PC-3 (cell line): ENCODE results near the gene UBC. TPM values are rescaled to one million over a fixed set of nuclear protein-coding genes. Genes with fewer than 3 reads are reported as not detected.

Experiments used
- ATAC-seq: fragments of 200-7000 bp; cut with Tn5 transposase; 2 replicates; pipeline ENCODE4 v1.9.1; 2020; ENCODE audit warnings: mild to moderate bottlenecking, moderate library complexity
- BruUV-seq: library from RNA; stranded (reverse); fragments of 400-500 nt; replicated peaks from 2 replicates; lab custom pipeline; 2021; lab: Mats Ljungman, UMichigan
- CTCF ChIA-PET: fragments of 300-600 bp; sonication (Branson Sonifier 250); formaldehyde crosslinking; loops from one replicate; lab custom pipeline; 2022; ENCODE audit warnings: antibody characterized with exemption; lab: Charles Lee
- POLR2A ChIA-PET: fragments of 300-600 bp; sonication (Branson Sonifier 250); formaldehyde crosslinking; loops from one replicate; lab custom pipeline; 2022; ENCODE audit warnings: antibody characterized with exemption; ENCODE audit not compliant: unreplicated experiment; lab: Charles Lee
- DNase-seq: peaks from one replicate; pipeline ENCODE4 v3.0.0-alpha.2; 2015
- H2AFZ ChIP-seq: fragments of 300-600 bp; sonication (generic); 2 replicates; pipeline ENCODE4 v1.6.0; 2016; ENCODE audit warnings: antibody characterized with exemption, low read length
- H3F3A ChIP-seq: fragments of 300-600 bp; sonication (generic); one replicate; pipeline ENCODE4 v1.6.0; 2017; ENCODE audit warnings: antibody characterized with exemption, low read length, control low read depth, mild to moderate bottlenecking; ENCODE audit not compliant: unreplicated experiment
- H3K27ac ChIP-seq: fragments of 300-600 bp; sonication (generic); 2 replicates; pipeline ENCODE4 v1.5.1; 2016; ENCODE audit warnings: mild to moderate bottlenecking, low read length
- H3K27me3 ChIP-seq: fragments of 300-600 bp; sonication (generic); 2 replicates; pipeline ENCODE4 v1.6.1; 2016; ENCODE audit warnings: low read length, mixed read lengths
- H3K36me3 ChIP-seq: fragments of 300-600 bp; sonication (generic); 2 replicates; pipeline ENCODE4 v1.6.1; 2016; ENCODE audit warnings: low read depth, mixed run types, low read length, mixed read lengths
- H3K4me1 ChIP-seq: fragments of 300-600 bp; sonication (generic); 2 replicates; pipeline ENCODE4 v1.5.1; 2016; ENCODE audit warnings: low read length; ENCODE audit not compliant: insufficient read depth
- H3K4me2 ChIP-seq: fragments of 300-600 bp; sonication (generic); 2 replicates; pipeline ENCODE4 v1.6.0; 2016; ENCODE audit warnings: low read length
- H3K4me3 ChIP-seq: fragments of 300-600 bp; sonication (generic); 2 replicates; pipeline ENCODE4 v1.5.1; 2016; ENCODE audit warnings: mild to moderate bottlenecking, low read length, mixed read lengths
- H3K79me2 ChIP-seq: fragments of 300-600 bp; sonication (generic); 2 replicates; pipeline ENCODE4 v1.6.1; 2017; ENCODE audit warnings: low read length, mixed read lengths
- H3K9ac ChIP-seq: fragments of 300-600 bp; sonication (generic); 2 replicates; pipeline ENCODE4 v1.6.0; 2016; ENCODE audit warnings: mild to moderate bottlenecking, low read length
- H3K9me2 ChIP-seq: fragments of 300-600 bp; sonication (generic); replicated peaks from 2 replicates; pipeline ENCODE4 v1.6.1; 2016; ENCODE audit warnings: mixed run types, low read length, mixed read lengths
- H3K9me3 ChIP-seq: fragments of 300-600 bp; sonication (generic); 2 replicates; pipeline ENCODE4 v1.6.1; 2016; ENCODE audit warnings: low read length, mixed read lengths
- H4K20me1 ChIP-seq: fragments of 300-600 bp; sonication (generic); 2 replicates; pipeline ENCODE4 v1.6.1; 2016; ENCODE audit warnings: low read length, mixed read lengths
- CTCF ChIP-seq: fragments of 300-600 bp; sonication (generic); conservative IDR thresholded peaks from 2 replicates; pipeline ENCODE4 v1.5.1; 2017; ENCODE audit warnings: antibody characterized with exemption, low read depth, mild to moderate bottlenecking, low read length
- EZH2 ChIP-seq: fragments of 300-600 bp; sonication (generic); IDR thresholded peaks from one replicate; pipeline ENCODE4 v1.6.1; 2017; ENCODE audit warnings: antibody characterized with exemption, mild to moderate bottlenecking, low read length; ENCODE audit not compliant: unreplicated experiment
- EZH2phosphoT487 ChIP-seq: fragments of 300-600 bp; sonication (generic); IDR thresholded peaks from 2 replicates; pipeline ENCODE4 v1.6.1; 2018; ENCODE audit warnings: mild to moderate bottlenecking, antibody characterized with exemption, low read length, borderline replicate concordance
- intact Hi-C: fragments of 100-400 bp; cut with micrococcal nuclease; formaldehyde crosslinking; loops from 2 replicates; pipeline ENCODE4 v1.9.0; 2023
- total RNA-seq: library from RNA; depleted of rRNA; stranded (reverse); fragments of >200 nt; gene quantifications from 2 replicates; pipeline ENCODE4 v1.2.3, GENCODE V29; 2014

UBC gene
- total RNA-seq, 1 experiment from 2014 or later = 1,587 TPM

- Histone ChIP-seq H3K9me2 (no peaks in the 10 kb centered on the region), H3K4me1 (no peaks in the 10 kb centered on the region), H3K79me2 (no peaks in the 10 kb centered on the region), H3K9me3 (no peaks in the 10 kb centered on the region), H3K9ac (no peak overlapping the region), H3K27me3 (no peaks in the 10 kb centered on the region), H3K4me2 (no peak overlapping the region), H4K20me1 (no peaks in the 10 kb centered on the region), H3F3A (no peaks in the 10 kb centered on the region), H3K27ac (no peak overlapping the region), H3K36me3 (peaks cover 59% of the 10 kb centered on the region), H3K4me3 (no peak overlapping the region), H2AFZ (no peak overlapping the region)
- ChIA-PET POLR2A (no interaction called here), CTCF (interaction anchor here (1.2 kb wide), 1 partner anchor 21 kb away, joined by 4 read pairs; no protein-coding TSS in a partner anchor)
- no TSS peak for BruUV-seq
- intact Hi-C loops = no loop called here
- ATAC-seq (no peak), DNase-seq (no peak)
- TF ChIP-seq EZH2 (no peak), CTCF (no peak), EZH2phosphoT487 (no peak)
Observed at GRCh38 chr12:124961055-124961454, 46.6 kb upstream of the UBC start.

- no peaks in the 10 kb centered on the region for H3K9me2 ChIP-seq
- DNase-seq (no peak), ATAC-seq (no peak)
- H3K9me3 ChIP-seq = no peaks in the 10 kb centered on the region
- no peak overlapping the region for H3K4me2 ChIP-seq
- H3K27ac ChIP-seq = no peak overlapping the region
- no peak overlapping the region for H2AFZ ChIP-seq
- no peak overlapping the region for H3K4me3 ChIP-seq
- no peaks in the 10 kb centered on the region for H3K27me3 ChIP-seq
- BruUV-seq = no TSS peak
- peaks cover 57% of the 10 kb centered on the region for H3K36me3 ChIP-seq
- TF ChIP-seq EZH2phosphoT487 (no peak), EZH2 (no peak), CTCF (no peak)
- H3K4me1 ChIP-seq = no peaks in the 10 kb centered on the region
- no peaks in the 10 kb centered on the region for H3K79me2 ChIP-seq
- no peak overlapping the region for H3K9ac ChIP-seq
- POLR2A ChIA-PET = no interaction called here
- CTCF ChIA-PET = no interaction called here
- intact Hi-C loops = no loop called here
- no peaks in the 10 kb centered on the region for H4K20me1 ChIP-seq
- H3F3A ChIP-seq = no peaks in the 10 kb centered on the region
Observed at GRCh38 chr12:124956571-124956970, 42.1 kb upstream of the UBC start.

- TF ChIP-seq EZH2 = no peak
- no peak for TF ChIP-seq CTCF
- TF ChIP-seq EZH2phosphoT487 = no peak
- Histone ChIP-seq H3K27ac (no peak overlapping the region), H2AFZ (no peak overlapping the region), H3K4me2 (no peak overlapping the region), H3K79me2 (no peaks in the 10 kb centered on the region), H3K9ac (no peak overlapping the region), H4K20me1 (no peaks in the 10 kb centered on the region), H3K4me1 (no peaks in the 10 kb centered on the region), H3K9me3 (no peaks in the 10 kb centered on the region), H3F3A (no peaks in the 10 kb centered on the region), H3K36me3 (peaks cover 55% of the 10 kb centered on the region), H3K9me2 (no peaks in the 10 kb centered on the region), H3K27me3 (no peaks in the 10 kb centered on the region), H3K4me3 (no peak overlapping the region)
- DNase-seq (no peak), ATAC-seq (no peak)
- POLR2A ChIA-PET = interaction anchor here (1.1 kb wide), 1 partner anchor 15 kb away, joined by 5 read pairs; no protein-coding TSS in a partner anchor
- intact Hi-C loops = no loop called here
- CTCF ChIA-PET = no interaction called here
- no TSS peak for BruUV-seq
Observed at GRCh38 chr12:124954771-124955170, 40.3 kb upstream of the UBC start.
